ENCODE data around the gene MYL11. TPM values are rescaled to one million over a fixed set of nuclear protein-coding genes. Genes with fewer than 3 reads are reported as not detected.

MYL11 gene
- total RNA-seq, 2 donors from 2014 or later: 0.81 TPM; not detected in 1

DNA sequence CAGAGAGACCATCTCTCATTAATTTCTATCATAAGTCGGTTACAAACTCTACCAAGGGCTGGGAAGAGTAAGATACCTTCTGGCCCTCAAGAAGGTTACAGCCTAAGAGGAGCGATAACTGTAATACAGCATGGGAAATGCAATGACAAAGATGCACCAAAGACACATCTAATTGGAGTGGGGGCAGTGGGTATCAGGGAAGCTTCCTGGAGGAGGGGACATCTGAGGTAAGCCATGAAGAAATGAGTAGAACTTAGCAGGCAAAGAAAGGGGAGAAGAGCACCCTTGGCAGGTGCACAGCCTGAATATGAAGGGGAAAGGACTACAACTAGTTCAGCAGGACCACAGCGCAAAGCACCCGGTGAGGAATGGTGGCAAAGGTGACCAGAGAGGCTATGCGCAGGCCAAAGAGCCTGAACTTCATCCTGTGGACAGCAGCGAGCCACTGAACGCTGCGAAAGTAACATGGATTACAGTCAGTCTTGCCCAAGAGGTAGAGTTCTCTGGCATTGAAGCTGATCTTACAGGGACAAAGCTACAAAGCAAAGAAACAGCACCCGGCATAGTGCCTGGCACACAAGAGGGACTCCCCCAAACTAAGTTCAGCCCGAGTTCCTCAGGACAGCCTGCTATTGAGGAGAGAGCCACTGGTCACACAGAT is 7.1 kb upstream of the MYL11 start:
- H3K36me3 ChIP-seq: peaks cover 13% of the 10 kb centered on the region
- DNase-seq (ENCODE audit: low spot score): no peak
- H3K27me3 ChIP-seq (replicated peaks; ENCODE audit: insufficient read depth): no peaks in the 10 kb centered on the region
- peak overlapping the region in 1 of 2 donors; percentile 62 for H3K27ac ChIP-seq
- H3K4me1 ChIP-seq (ENCODE audit: control insufficient read depth in 1 of 2, low read depth in 2 of 2): peaks cover 24 to 25% of the 10 kb centered on the region in 2 donors
- H3K9me3 ChIP-seq: no peaks in the 10 kb centered on the region
- ATAC-seq (ENCODE audit: insufficient number of reproducible peaks, low FRiP score, low read depth): no peak
- no peak for TF ChIP-seq CTCF (IDR thresholded peaks at IDR 0.05)
- H3K4me3 ChIP-seq: peak overlapping the region; percentile 93

DNA sequence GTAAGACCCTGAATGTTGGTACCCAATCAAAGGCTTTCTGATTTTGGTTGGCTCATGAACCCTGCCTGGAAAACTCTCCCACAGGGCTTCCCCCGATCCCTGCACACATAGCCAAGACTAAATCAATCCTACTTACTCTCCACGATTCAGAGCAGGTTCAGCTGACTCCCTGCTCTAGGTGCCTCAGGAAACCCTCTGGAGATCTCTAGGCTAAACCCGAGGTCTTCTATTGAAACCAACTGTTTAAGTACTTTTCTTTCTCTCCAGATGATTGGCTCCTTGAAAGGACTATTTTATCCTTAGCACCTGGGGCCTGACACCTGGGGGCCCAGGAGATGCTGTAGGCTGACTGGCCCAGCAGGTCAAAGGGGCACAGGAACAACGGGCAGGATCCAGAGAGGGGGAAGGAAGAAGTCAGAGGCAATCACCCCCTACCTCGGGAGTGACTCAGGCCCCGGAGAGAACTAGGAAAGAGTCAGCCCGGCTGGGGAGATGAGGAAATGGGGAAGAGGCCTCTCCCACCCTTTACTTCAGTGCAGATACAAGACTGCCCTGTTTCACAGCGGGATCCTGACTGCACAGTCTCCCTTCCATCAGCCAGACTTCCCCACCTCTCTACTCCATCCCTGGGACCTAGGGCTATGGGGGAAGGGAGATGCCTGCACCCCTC is 6.3 kb upstream of the MYL11 start:
- DNase-seq (ENCODE audit: low spot score) (no peak), ATAC-seq (ENCODE audit: insufficient number of reproducible peaks, low FRiP score, low read depth) (no peak)
- Histone ChIP-seq H3K27ac (peak overlapping the region; percentile 27 to 62), H3K4me1 (ENCODE audit: control insufficient read depth in 1 of 2, low read depth in 2 of 2) (peaks cover 24 to 25% of the 10 kb centered on the region in 2 donors), H3K9me3 (no peaks in the 10 kb centered on the region), H3K36me3 (peaks cover 5% of the 10 kb centered on the region), H3K4me3 (peak overlapping the region; percentile 93), H3K27me3 (replicated peaks; ENCODE audit: insufficient read depth) (no peaks in the 10 kb centered on the region)
- TF ChIP-seq CTCF (IDR thresholded peaks at IDR 0.05): no peak

DNA sequence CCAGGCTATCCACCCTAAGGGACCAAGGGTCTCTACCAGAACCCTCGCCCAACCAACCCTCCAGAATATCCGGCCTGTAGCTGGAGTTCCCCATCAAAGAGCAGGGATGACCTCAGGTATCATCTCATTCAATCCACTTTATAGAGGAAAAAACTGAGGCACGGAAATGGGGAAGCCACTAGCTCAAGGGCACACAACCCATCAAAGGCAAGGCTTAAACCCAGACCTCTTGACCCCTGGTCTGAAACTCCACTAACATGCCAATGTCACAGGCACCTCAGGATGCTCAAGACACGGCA is 5.9 kb upstream of the MYL11 start:
- TF ChIP-seq CTCF (IDR thresholded peaks at IDR 0.05): no peak
- H3K4me1 ChIP-seq (ENCODE audit: control insufficient read depth in 1 of 2, low read depth in 2 of 2): peaks cover 24 to 25% of the 10 kb centered on the region in 2 donors

GRCh38 chr16:30369091-30369937 is 5.3 kb upstream of the MYL11 start:
- peaks cover 5% of the 10 kb centered on the region for H3K36me3 ChIP-seq
- H3K4me1 ChIP-seq (ENCODE audit: control insufficient read depth in 1 of 2, low read depth in 2 of 2): peaks cover 24 to 25% of the 10 kb centered on the region in 2 donors
- no peaks in the 10 kb centered on the region for H3K27me3 ChIP-seq (replicated peaks; ENCODE audit: insufficient read depth)
- peak overlapping the region; percentile 93 for H3K4me3 ChIP-seq
- H3K27ac ChIP-seq: peak overlapping the region; percentile 41 to 62
- ATAC-seq (ENCODE audit: insufficient number of reproducible peaks, low FRiP score, low read depth) (no peak), DNase-seq (ENCODE audit: low spot score) (no peak)
- no peak for TF ChIP-seq CTCF (IDR thresholded peaks at IDR 0.05)
- H3K9me3 ChIP-seq: no peaks in the 10 kb centered on the region

More for the DNA sequence above, 5.9 kb upstream of the MYL11 start:
- no peak for ATAC-seq (ENCODE audit: insufficient number of reproducible peaks, low FRiP score, low read depth)
- no peak for DNase-seq (ENCODE audit: low spot score)
- no peaks in the 10 kb centered on the region for H3K9me3 ChIP-seq
- H3K36me3 ChIP-seq: peaks cover 5% of the 10 kb centered on the region
- peak overlapping the region; percentile 27 to 62 for H3K27ac ChIP-seq
- no peaks in the 10 kb centered on the region for H3K27me3 ChIP-seq (replicated peaks; ENCODE audit: insufficient read depth)
- H3K4me3 ChIP-seq: peak overlapping the region; percentile 93

DNA sequence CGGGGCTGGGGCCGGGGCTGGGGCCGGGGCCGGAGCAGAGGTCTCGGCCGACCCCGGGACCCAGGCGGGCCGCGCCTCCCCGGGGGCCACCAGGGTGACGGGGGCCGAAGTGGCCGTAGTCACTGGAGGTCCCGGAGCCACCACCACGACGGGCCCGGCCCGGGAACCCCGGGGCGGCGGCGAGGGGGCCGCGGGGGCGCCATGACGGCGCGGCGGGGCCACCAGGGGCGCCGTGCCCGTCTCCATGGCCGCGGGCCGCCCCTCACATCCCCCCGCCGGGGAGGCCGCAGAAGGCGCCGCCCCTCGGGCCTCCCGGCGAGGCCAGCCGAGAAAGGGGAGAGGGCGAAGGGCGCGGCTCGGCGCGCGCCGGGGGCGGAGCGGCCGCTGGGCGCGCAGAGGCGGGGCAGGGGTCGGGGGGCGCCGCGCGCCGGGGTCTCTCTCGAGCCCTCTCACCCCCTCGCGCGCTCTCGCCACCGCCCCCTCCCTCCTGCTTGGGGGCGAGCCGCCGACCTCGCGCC is 4.6 kb upstream of the MYL11 start:
- Histone ChIP-seq H3K4me1 (ENCODE audit: control insufficient read depth in 1 of 2, low read depth in 2 of 2) (peaks cover 24 to 25% of the 10 kb centered on the region in 2 donors), H3K27ac (peak overlapping the region; percentile 32 to 62), H3K4me3 (peak overlapping the region; percentile 93), H3K9me3 (no peaks in the 10 kb centered on the region), H3K36me3 (peaks cover 5% of the 10 kb centered on the region), H3K27me3 (replicated peaks; ENCODE audit: insufficient read depth) (no peaks in the 10 kb centered on the region)
- DNase-seq (ENCODE audit: low spot score) (no peak), ATAC-seq (ENCODE audit: insufficient number of reproducible peaks, low FRiP score, low read depth) (no peak)
- TF ChIP-seq CTCF (IDR thresholded peaks at IDR 0.05): no peak

All from thoracic aorta (tissue), 2 donors.